ENCODE data around the gene PSMG4.

The PSMG4 gene

DNA sequence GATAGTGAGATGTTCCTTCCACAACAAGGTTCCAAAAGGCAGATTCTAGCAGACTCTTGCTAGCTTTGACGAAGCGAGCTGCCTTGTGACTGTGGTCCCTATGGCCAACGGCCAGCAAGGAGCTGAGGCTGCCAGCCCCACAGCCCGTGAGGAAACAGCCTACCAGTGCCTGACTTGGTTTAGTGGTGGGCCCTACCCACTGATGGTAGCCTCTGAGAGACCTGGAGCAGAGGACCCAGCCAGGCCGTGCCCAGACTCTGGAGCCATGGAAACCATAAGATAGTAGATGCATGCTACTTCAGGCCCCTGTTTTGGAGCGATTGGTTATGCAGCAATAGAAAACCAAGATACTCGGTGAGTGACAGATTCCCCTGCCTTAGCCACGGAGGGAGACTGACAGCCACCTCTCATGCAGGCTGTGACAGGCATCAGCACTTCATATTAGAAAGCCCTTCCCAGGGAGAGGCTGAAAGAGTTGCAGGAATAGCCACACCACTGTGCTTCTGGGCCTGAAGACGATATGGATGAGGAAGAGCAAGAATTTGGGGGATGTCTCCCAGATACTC lies 19.2 kb downstream of the PSMG4 start:
- DNase-seq = no peak

DNA sequence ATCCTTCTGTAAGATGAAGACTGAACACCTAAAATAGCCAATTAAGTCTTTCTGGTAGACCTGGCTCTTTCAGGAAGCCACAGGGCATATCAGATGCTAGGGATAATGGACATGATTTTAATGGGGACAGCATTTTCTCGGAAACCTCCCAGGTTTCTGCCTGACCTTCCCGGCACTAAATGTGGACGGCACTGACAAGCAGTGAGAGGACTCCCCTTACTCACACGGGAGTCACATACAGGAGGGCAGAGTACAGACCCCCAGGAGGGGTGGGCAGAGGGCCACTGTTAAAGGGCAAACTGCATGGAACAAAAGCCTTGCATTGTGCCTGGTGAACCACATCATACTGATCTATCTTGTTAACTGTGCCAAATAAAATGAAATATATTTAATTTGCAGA lies 19.9 kb downstream of the PSMG4 start:
- no peak for DNase-seq

DNA sequence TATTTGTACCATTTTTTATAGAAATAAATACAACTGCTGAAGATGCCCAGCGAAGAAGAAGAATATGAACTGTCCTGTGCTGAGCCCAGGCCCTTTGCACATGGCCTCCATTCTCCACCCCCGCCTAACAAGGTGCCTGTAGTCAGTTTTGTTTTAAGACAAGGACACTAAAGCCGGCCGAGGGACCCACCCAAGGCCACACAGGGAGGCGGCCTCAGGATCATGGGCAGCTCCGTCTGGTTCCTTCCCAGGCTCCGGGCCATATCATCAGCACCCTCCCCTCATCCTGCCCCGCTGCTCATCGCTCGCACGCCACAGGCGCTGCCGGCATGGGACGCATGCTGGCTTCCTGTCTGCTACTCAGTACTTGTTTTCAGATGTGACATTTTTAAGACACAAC lies 21.3 kb downstream of the PSMG4 start:
- DNase-seq = no peak

DNA sequence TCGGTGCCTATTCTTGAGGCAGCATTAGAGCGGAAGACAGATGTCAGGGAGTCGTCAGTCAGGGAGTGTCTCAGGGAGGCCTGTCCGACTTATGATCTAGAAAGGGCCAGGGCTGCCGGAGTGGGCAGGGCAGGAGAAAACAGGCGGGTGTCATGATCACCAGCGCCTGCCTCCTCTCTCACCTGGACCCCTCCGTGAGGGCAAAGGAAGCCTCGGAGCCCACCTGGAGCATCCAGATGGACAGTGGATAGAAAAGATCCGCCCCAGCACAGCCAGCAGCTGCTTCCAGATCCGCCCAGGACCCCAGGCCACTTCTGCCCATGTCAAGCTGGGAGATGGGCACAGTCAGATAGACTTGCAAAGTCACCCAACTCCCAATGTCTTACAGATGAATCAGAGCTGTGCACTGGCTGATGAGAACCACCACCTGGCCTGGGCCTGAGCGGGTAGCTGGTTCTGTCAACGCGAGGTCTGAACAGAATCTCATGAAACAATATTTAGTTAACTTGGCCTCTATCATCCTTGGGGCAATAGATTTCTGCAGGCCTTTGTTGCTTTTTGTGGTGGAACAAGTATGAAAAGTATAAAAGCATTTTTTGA lies 22.2 kb downstream of the PSMG4 start:
- DNase-seq = no peak

DNA sequence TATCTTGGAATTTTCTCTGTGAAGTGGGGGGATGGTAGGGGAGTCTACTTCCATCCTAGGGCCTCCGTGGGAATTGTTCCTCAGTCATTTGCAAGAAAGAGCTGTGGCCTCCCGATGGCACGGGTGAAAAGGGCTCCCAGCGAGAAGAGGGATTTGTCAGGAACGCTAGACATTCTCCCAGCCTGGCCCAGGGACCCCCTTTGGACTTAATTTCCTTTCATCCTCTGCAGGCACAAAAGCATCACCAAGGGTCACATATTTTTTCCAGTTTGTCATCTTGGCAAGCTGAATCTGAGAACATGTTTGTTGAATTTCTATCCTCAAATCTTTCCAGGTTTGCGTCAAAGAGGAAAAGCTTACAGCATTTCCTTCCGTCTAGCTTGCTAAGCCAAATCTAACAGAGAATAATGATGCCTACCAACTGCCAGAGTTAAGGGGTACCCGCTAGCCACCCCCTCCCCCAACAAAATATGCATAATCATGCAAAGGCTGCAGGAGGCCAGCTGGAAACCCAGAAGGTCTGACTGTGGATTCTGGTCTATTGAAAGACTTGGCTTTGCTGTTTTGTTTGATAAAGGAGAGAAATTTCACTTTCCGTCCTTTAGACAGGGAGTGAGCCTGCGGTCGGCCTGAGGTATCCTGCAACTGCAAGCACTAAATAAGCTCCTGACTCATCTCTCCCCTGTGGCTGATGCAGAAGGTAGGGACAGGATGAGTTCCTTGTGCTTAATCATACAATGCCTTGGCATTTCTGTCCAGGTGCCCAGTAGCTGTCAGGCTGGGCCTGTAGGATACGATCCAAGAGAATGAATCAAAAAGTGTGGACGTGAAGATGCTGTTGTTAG lies 23.1 kb downstream of the PSMG4 start:
- DNase-seq = no peak

DNA sequence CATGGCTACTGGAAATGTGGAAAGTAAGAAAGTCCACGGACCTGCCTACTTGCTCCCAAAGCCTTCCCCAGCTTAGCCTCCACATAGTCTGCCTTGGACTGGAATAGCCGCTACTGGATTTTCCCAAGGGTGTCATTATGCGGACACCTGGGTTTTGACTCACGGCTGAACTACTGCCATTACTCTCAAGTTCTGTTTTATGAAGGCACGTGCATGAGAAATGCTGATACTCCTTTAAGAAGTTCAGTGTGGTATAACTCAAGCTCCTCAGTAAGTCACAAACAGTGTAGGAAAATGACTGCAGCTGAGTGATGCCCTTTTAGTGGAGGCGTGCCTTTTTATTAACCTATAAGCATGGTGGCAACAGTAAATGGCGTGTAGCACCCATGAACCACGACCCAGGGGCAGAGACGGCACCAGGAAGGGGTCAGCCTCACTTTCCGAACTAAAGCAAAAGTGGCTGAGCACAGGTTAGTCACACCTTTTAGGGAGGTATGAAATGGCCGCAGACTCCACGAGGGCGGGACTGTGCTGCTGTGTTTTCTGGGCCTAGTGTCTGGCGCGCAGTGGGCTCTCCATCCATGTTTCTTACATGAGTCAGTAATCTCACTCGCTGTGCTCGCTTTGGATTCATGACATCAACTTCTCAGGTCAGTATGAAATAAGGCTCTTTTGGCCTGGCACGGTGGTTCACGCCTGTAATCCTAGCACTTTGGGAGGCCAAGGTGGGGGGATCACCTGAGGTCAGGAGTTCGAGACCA lies 23.9 kb downstream of the PSMG4 start:
- no peak for DNase-seq

DNA sequence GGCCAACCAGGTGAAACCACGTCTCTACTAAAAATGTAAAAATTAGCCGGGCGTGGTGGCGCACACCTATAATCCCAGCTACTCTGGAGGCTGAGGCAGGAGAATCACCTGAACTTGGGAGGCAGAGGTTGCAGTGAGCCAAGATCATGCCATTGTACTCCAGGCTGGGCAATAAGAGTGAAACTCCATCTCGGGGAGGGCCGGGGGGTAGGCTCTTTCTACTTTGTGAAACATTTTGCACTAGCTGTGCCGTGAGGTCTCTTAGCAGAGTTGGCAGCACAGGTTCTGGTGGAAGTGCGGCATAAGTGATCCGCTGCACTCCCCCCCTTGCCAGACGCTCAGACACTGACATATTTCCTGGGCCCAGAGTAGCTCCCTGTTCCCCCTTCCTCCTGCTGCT lies 24.5 kb downstream of the PSMG4 start:
- no peak for DNase-seq

DNA sequence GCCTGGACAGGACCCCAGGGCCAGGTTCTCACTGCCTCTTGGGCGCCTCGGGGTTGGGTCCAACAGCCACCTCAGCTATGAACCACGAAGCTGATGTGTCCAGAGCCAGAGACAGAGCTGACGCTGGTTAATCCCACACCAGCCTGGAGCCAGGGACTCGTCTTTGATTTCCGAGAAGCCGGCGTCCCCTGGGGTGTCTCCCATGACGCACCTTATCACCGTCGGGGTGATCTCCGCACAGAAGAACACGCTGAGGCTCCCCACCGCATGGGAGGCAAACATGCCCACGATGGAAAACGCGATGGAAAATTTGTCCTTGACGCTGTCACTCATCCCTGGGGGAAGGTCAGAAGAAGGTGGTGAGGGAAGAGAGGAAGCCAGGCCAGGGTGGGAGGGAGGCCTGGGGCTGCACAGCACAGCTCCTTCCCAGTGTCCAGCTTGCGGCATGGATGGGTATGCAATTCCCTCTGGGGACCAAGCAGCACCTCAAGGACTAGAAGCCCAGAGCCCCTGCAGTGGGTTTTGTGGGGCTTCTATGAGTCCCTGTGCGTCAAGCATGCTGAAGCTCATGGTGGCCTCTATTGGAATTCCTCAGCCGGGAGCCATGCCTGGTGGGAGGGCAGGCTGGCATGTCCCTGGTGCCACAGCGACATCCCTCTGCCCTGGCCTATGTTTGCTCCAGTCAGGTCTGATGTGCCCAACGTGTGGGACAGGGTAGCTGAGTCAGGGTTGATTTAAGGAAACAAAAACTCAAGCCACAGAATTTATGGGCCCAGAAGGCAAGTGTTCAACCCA lies 25.1 kb downstream of the PSMG4 start:
- no peak for DNase-seq

DNA sequence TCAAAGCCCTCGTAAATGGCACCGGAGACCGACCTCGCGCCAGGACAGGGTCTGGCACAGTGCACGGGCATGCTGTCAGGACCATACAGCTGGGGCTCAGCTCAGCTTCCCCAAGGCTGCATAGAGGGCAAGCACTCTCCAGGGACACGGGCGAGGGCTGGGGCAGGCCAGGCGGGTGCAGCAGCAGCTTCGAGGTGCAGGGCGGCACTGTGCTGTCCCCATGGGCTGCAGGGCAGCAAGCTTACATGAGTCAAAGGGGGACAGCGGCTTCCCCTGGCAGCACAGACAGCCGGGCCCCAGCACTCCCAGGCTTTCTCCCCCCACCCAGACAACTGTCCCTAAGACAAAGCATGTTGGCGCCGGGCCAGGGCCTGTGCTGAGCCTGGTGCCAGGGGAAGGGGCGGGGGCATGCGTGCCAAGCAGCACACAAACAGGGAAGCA lies 25.7 kb downstream of the PSMG4 start:
- DNase-seq = no peak

DNA sequence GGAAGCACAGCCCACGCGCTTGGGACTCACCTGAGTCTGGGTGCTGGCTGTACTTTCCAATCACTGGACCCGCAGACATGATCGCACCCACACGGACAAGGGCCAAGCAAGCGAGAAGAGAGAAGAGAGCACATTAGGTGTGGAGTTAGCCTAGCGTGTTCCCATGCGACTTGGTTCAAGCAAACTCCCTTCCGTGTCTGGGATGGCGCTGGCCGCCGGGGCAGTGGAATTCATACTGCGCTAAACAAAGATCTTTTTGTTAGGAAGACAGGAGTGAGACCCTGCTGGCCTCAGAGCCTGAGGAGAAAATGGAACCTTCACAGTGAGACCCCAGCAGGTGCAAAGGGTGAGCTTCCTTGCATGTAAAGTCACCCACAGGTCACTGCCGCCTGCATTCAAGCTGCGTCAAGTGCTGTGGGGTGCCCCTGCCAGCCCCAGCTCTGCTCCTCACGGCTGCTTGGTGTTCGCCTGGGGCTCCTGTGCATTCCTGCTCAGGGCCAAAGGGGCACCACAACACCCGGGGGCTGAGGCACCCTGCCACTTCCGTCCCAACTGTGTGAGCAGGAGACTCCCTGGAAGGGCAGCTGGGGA lies 26.4 kb downstream of the PSMG4 start:
- no peak for DNase-seq

DNA sequence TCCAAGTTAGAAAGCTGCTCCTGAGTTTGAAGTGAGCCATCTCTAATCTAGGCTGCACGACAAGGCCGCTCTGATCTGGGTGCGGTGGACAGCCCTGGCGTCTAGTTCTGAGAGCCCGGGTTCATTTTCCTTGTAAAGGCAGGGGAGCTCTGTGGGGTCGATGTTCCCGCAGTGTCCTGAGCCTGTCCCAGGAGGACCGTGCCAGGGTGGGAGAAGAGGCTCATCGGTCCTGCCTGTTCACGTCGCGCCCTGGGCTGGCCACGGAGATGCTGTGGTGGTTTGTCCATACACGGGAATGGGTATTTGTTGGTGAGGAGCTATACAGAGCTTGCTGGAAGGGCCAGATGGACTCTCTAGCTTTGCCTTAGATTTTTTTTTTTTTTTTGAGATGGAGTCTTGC lies 27.0 kb downstream of the PSMG4 start:
- no peak for DNase-seq

DNA sequence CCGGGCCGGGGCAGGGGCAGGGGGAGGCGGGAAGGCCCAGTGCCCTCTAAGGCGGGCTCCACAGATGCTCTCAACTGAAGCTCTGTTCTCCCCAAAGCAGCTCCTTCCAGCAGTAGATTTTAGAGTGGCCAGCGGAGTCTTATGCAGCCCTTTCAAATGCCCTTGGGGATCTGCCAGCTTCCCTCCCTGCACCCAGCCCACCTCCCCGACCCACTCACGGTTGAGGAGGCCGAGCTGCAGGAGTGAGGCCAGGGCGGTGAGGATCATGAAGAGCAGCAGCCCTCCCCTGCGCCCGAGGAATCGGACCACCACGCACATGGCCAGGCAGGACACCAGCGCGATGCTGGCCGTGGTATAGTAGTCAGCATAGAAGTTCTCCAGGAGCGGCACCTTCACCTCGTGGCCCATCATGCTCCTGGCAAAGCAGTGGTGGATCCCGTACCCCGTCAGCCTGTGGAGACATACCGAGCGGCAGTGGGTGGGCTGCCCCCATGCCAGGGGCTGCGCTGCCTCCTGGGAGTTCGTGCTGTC lies 28.0 kb downstream of the PSMG4 start:
- DNase-seq = no peak

DNA sequence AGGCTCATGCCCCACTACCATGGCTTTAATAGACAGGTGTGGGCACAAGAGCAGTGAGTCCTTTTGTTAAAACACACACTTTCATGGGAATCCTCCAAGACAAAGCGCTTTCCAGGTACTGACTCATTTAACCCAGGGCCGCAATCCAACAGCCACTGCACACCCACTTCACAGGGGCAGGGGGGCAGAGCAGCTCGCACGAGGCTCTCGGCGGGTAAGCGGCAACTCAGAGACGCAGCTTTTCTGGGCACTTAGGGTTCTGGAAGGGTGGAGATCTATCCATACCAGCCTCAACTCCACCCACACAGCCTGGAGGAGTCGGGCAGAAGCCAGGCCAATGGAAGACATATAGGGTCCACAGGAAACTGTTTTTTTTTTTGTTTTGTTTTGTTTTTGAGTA lies 28.6 kb downstream of the PSMG4 start:
- no peak for DNase-seq

DNA sequence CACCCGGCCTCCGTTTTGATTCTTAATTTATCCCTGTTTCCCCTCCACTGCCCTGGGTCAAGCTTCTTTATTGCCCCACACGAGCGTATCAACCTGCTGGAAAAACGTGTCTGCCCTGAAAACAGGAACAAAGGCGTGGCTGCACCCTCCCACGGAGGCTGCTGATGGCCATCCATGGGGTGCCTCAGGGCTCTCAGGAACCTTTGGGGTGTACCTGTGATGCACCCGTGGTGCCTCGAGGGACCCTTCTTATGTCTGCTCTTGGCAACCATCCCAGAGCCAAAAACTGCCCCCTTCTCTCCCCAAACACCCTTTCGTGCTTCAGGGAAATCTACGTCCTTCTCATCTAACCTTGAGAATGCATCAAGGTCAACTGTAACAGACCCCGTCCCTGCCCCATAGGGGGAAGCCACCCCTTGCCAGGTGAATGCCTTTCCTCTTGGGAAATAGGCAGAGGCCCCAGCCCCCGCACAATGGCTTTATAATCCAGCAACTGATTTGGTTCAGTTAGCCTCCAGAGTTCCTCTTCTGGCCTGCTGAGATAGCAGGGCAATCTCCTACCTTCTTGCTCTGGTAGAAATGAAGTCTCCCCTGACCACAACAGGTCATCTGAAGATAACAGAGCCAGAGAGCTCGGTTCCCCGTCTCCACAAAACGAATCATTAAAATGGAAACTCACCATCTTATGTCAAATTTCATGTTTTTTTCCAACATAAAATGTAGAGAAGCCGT lies 29.4 kb downstream of the PSMG4 start:
- no peak for DNase-seq

DNA sequence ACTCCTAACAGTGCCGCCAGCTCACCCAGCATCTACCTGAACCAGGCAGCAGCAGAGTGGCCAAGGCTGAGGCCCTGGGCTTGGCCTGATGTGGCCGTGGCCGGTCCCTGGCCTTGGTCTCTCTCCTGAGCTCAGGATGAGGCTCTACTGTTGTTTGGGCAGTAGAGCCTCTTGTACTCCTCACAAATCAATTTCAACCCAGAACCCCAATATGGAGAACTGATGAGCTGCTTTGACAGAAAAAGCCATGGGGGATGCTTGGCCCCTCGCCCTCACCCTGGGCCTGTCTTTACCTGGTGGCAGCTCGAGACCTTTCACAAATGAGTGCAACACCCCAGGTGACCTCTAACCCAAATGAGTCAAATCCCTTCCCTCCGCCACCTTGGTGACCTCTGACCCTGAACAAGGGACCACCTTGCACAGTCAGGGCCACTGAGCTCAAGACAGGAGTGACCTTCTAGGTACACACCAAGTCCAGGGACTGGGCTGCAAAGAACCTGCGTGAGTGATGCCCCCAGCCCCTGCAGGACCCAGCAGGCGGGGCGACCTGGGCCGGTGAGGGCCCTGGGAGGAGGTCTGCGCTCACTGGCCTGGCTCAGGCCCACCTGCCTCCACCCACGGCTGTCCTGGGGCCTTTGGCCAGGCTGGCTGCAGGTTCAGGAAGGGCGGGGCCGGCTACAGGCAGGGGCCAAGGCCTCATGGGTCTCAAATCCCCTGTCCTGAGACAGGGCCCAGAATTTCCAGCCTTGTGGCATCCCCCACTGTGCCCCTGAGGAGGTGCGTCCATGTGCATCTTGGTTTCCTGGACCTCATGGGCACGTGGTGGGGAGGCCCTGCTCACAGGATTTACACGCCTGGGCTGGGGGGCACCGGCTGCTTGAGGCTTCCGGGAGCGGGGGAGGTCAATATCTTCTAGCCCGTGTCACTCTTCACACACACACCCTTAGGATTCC lies 30.2 kb downstream of the PSMG4 start:
- no peak for DNase-seq

DNA sequence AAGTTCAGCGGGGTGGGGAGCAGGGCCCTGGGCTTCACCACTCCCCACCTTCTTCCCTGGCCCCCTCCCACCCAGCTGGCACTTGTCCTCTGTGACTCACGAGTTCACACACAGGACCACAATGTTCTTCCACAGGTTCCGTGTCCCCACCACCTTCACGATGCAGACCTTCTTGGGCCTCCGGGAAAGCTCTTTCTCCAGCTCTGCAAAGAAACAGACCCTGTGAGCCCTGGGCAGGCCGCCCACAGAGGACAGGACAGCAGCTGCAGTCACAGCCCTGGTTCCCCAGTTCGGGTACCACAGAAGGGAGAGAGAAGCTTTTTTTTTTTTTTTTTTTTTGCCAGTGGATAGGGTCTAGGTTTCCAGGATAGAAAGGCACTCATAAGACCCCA lies 30.9 kb downstream of the PSMG4 start:
- DNase-seq = no peak

DNA sequence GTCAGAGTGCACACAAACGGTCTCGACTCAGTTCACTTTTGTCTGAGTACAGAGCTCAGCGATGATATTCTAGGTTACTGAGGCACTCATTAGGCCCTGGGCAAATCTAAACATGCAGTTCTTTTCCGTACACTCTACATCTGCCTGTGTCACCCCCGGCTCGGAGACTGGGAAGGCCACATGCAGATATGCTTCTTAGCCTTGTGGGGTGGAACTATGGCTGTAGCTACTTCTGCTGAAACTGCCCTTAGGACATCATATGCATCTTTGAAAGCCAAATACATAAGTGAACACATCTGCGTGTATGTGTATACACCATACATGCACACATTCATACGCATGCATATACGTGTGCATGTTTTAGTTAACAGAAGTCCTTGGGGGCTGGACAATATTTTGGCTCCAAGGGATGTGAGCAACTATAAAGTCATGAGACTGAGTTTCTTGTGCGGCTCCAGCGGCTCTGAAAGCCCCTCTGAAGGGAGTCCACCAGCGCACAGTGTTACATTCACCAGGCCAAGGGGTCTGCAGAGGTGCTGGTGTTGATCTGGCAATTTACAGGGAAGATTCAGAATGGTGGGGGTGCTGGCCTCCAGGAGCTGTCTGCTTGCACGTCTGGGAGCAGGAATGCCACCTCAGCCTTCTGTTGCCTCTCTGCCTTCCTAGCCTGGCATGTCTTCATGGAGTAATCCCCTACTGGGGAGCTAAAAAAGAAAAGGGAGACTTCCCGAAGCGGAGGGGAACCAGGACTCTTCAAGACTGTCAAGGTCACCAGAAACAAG lies 31.6 kb downstream of the PSMG4 start:
- no peak for DNase-seq

DNA sequence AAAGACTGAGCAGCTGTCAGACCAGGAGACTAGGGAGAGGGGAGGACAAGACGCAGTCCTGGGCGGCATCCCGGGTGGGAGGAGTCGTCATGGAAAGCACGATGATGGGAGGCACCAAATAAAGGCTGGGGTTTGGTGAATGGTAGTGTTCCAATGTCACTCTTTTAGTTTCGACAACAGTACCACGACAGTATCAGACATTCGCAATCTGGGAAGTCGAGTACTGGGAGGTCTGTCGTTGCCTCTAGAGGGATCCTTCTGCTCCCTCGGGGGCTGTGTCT lies 32.1 kb downstream of the PSMG4 start:
- DNase-seq = no peak

DNA sequence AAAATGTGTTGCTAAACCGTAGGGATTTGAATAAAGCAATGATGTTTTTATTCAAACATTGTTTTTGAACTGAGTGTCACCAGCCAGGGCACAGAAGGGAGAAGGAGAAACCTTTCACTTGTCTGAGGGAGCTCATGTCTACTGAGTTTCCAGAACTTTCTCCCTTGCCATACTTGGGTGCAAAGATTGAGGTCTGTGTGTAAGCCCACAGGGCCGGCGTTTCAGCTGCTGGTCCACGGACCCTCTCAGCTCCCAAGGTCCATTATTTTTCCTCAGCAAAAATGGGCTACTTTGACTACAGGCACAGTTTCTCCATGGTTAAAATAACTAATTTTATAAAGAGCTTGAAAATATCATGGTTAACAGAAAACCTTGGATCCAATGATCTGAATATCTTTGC lies 32.6 kb downstream of the PSMG4 start:
- no peak for DNase-seq

DNA sequence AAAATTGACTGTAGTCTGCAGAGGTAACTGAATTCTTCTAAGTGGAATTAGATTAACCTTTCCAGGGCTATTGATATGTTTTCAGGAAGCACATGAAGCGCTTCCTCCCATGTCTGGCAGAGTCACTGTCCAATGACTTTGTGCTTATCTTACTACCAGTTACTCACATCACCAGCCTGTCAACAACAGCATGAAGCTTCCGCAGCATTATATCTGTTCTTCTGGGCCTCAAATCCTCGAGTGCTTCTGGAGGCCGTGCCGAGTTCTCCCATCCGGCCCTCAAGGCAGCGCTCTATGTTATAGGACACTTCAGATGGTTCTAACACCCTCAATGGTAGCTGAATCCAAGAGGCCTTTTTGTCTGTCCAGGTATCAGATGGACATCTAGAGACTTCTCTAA lies 33.2 kb downstream of the PSMG4 start:
- no peak for DNase-seq
